Right atrium auricular region (tissue), 2 donors: ENCODE measurements around the gene PDZD2. TPM values are rescaled to one million over a fixed set of nuclear protein-coding genes. Genes with fewer than 3 reads are reported as not detected.

Experiments
- DNase-seq: peaks from one replicate; pipeline ENCODE4 v3.0.0-alpha.2; 2019; ENCODE audit warnings: low spot score
- H3K27ac ChIP-seq, 2 donors: fragments of 200-600 bp; sonication (generic); 1 replicate in 1 of 2; 2 replicates in 1 of 2; pipeline ENCODE4 v1.5.1; 2016 to 2019
- H3K27me3 ChIP-seq, 2 donors: fragments of 200-600 bp; sonication (generic); one replicate each; pipeline versions ENCODE4 v1.5.1 to v1.6.0; 2017 to 2019
- H3K36me3 ChIP-seq: fragments of 200-600 bp; sonication (generic); one replicate; pipeline ENCODE4 v1.5.1; 2016
- H3K4me1 ChIP-seq, 2 donors: fragments of 200-600 bp; sonication (generic); one replicate each; pipeline versions ENCODE4 v1.5.1 to v1.6.0; 2017 to 2019
- H3K4me3 ChIP-seq, 2 donors: fragments of 200-600 bp; sonication (generic); 1 replicate in 1 of 2; 2 replicates in 1 of 2; pipeline ENCODE4 v1.5.1; 2017 to 2019; ENCODE audit warnings: mild to moderate bottlenecking in 1 of 2, moderate library complexity in 1 of 2
- H3K9me3 ChIP-seq, 2 donors: fragments of 200-600 bp; sonication (generic); one replicate each; pipeline ENCODE4 v1.5.1; 2019
- CTCF ChIP-seq, 2 donors: fragments of 200-600 bp; sonication (generic); IDR thresholded peaks; one replicate each; pipeline ENCODE4 v1.5.1; 2019; ENCODE audit warnings: antibody characterized with exemption in 2 of 2
- total RNA-seq, 2 donors: library from RNA; depleted of rRNA; stranded (reverse); fragments of >200 nt; gene quantifications; one replicate each; pipeline ENCODE4 v1.1.0, GENCODE V29; 2016

Gene PDZD2
- total RNA-seq, 2 donors from 2014 or later: 79.5 to 86.4 TPM

- H3K27ac ChIP-seq: no peak overlapping the region
- TF ChIP-seq CTCF (IDR thresholded peaks at IDR 0.05): no peak
- peaks cover 6% of the 10 kb centered on the region for H3K36me3 ChIP-seq
- no peaks in the 10 kb centered on the region for H3K4me1 ChIP-seq
- H3K4me3 ChIP-seq: no peak overlapping the region
- H3K27me3 ChIP-seq: no peaks in the 10 kb centered on the region
- no peaks in the 10 kb centered on the region for H3K9me3 ChIP-seq
- DNase-seq: no peak
Measured at GRCh38 chr5:32001284-32001683, 362.4 kb downstream of the PDZD2 start.

GRCh38 chr5:32001707-32002106, 362.8 kb downstream of the PDZD2 start:
- peaks cover 6% of the 10 kb centered on the region for H3K36me3 ChIP-seq
- H3K27ac ChIP-seq: no peak overlapping the region

GRCh38 chr5:32002755-32003154, 363.8 kb downstream of the PDZD2 start:
- H3K36me3 ChIP-seq: peaks cover 6% of the 10 kb centered on the region
- no peaks in the 10 kb centered on the region for H3K4me1 ChIP-seq
- H3K27ac ChIP-seq: no peak overlapping the region
- no peaks in the 10 kb centered on the region for H3K27me3 ChIP-seq
- H3K4me3 ChIP-seq: no peak overlapping the region
- DNase-seq: no peak
- no peak for TF ChIP-seq CTCF (IDR thresholded peaks at IDR 0.05)
- no peaks in the 10 kb centered on the region for H3K9me3 ChIP-seq

More at GRCh38 chr5:32001707-32002106, 362.8 kb downstream of the PDZD2 start:
- no peaks in the 10 kb centered on the region for H3K4me1 ChIP-seq
- no peaks in the 10 kb centered on the region for H3K27me3 ChIP-seq
- no peak overlapping the region for H3K4me3 ChIP-seq
- no peaks in the 10 kb centered on the region for H3K9me3 ChIP-seq
- DNase-seq: no peak
- no peak for TF ChIP-seq CTCF (IDR thresholded peaks at IDR 0.05)

- H3K4me3 ChIP-seq: no peak overlapping the region
- H3K27me3 ChIP-seq: no peaks in the 10 kb centered on the region
- TF ChIP-seq CTCF (IDR thresholded peaks at IDR 0.05): no peak
- DNase-seq: no peak
- no peaks in the 10 kb centered on the region for H3K4me1 ChIP-seq
- no peaks in the 10 kb centered on the region for H3K9me3 ChIP-seq
- peaks cover 6% of the 10 kb centered on the region for H3K36me3 ChIP-seq
- no peak overlapping the region for H3K27ac ChIP-seq
Measured at GRCh38 chr5:32003981-32004380, 365.1 kb downstream of the PDZD2 start.

GRCh38 chr5:32004404-32004803, 365.5 kb downstream of the PDZD2 start:
- H3K4me1 ChIP-seq: no peaks in the 10 kb centered on the region
- DNase-seq: no peak
- no peak for TF ChIP-seq CTCF (IDR thresholded peaks at IDR 0.05)
- H3K36me3 ChIP-seq: peaks cover 5% of the 10 kb centered on the region
- no peak overlapping the region for H3K27ac ChIP-seq
- H3K4me3 ChIP-seq: no peak overlapping the region
- no peaks in the 10 kb centered on the region for H3K9me3 ChIP-seq
- H3K27me3 ChIP-seq: no peaks in the 10 kb centered on the region

- no peaks in the 10 kb centered on the region for H3K27me3 ChIP-seq
- DNase-seq: no peak
- H3K27ac ChIP-seq: no peak overlapping the region
- TF ChIP-seq CTCF (IDR thresholded peaks at IDR 0.05): no peak
- H3K4me1 ChIP-seq: no peaks in the 10 kb centered on the region
- no peaks in the 10 kb centered on the region for H3K9me3 ChIP-seq
- no peak overlapping the region for H3K4me3 ChIP-seq
- H3K36me3 ChIP-seq: no peaks in the 10 kb centered on the region
Measured at GRCh38 chr5:32008746-32009145, 369.8 kb downstream of the PDZD2 start.
